ENCODE data around the gene CCDC3.
"Not testable (repeated sequence)": the region's sequence is repeated elsewhere in the genome, so short reads cannot be mapped to it uniquely, and the experiment has no call there.

CCDC3 gene

DNA sequence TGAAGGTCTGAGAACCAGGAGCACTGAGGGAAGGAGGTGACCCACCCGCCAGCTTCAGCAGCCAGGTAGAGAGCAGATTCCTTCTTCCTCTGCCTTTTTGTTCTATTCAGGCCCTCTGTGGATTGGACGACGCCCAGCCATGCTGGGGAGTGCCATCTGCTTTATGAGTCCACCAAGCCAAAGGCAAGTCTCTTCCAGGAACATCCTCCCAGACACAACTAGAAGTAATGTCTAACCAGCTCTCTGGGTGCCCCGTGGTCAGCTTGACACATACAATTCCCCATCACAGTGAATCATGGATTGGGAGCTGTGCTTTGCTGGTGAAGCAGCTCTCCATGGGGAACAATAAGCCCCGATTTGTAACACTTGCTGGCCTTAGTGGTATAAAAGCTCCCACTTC is 125.2 kb downstream of the CCDC3 start:
- DNase-seq, result no peak

DNA sequence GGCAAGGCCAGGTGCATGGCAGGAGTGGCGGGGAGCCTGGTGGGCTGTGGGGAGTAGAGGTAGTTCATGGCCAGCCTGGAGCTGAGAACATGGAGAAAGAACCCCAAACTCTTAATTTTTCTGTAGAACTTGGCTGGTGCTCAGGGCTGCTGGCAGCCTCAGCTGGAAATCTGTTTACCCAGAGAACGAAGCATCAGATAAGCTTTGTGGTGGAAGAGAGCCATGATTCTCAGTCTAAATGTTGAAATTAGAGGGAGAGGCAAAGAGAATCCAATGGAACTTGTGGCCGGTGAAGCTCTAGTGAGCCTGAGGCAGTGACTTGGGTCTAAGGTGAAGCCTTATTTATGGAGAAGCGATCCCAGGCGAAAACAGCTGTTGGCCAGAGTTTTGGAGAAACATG is 126.4 kb downstream of the CCDC3 start:
- DNase-seq, result peak in 2 of 6 experiments; percentile 5 to 6

DNA sequence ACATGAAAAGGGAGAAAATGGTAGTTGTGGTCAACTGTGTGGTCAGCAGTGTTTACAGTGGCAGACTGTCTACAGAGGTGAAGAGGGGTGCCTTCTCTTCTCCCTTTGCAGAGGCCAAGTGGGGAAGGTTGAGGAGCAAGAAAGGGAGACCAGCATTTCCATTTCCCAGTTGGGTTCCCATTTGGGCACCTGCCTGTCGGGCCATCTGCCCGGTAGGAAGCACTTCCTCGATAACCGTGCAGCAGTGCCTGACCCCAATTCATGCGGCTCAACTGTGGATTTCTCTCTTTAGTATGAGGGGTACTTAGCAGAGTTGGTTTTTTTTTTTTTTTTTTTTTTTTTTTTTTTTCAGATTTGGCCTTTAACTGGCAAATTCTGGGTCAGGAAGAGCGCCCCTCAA is 127.0 kb downstream of the CCDC3 start:
- no peak for DNase-seq

DNA sequence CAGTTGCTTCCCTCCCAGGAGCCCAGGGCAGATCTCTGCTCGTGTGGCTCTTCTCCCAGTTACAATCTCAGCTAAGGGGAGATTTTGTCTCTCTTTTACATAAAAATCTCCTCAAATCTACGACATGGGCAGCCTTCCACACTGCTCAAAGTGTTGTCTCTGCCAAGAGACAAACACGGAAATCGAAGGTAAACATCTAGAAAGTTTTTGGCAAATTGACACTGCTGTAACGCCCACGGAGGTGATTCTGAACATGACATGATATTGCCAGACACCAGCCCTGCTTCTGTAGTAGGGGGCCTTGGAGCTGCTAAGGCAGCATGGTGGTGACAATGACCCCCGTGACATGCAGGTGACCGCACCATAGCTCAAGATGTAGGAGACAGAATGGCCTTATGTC is 128.3 kb downstream of the CCDC3 start:
- DNase-seq, result no peak

DNA sequence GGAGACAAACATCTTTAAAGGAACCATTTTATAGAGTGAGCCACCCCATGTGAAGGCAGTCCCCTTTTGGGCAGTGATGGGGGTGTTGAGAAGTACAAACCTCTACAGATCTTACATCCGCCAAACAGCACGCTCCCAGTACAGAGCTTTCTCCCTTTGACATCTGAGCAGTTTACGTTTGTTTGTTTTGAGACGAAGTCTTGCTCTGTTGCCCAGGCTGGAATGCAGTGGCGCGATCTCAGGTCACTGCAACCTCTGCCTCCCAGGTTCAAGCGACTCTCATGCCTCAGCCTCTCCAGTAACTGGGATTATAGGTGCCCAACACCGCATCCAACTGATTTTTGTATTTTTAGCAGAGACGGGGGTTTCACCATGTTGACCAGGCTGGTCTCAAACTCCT is 128.9 kb downstream of the CCDC3 start:
- no peak for DNase-seq

DNA sequence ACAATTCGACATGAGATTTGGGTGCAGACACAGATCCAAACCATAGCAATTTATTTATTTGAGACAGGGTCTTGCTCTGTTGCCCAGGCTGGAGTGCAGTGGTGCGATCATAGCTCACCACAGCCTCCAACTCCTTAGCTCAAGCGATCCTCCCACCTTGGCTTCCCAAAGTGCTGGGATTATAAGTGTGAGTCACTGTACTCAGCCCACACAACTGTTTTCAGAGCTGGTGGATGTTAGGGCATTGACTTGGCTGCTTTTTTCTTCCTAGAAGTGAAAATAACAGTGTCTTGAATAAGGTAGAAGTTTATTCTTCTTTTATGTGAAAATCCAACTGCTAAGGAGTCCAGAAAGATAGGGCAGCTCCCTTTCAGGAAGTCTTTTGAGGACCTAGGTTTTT is 132.1 kb downstream of the CCDC3 start:
- DNase-seq, result no peak

DNA sequence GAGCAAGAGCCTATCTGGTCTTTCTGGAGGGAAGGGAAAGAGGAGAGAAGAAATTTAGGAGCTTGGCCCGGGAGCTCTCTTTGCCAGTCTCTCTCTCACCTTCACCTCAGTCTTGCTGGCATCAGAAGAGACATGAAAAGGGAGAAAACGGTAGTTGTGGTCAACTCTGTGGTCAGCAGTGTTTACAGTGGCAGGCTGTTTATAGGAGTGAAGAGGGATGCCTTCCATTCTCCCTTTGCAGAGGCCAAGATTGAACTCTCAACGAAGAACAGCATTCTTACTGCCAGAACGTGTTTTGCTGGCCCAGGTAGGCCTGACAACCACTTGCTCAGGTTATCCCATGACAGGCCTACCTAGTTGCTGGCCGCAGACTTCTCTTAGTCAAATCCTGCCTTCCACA is 133.3 kb downstream of the CCDC3 start:
- DNase-seq, result no peak

DNA sequence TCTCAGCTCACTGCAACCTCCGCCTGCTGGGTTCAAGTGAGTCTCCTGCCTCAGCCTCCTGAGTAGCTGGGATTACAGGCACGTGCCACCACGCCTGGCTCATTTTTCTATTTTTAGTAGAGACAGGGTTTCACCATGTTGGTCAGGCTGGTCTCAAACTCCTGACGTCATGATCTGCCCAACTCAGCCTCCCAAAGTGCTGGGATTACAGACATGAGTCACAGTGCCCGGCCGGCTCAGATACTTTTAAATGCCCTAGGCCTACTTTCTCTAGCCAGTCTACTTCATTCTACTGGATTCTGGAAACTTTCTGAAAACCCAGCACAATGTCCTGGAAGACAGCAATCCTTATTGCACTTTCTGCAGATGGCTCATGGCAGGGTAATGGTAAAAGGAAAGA is 136.0 kb downstream of the CCDC3 start:
- not testable (repeated sequence) for DNase-seq

DNA sequence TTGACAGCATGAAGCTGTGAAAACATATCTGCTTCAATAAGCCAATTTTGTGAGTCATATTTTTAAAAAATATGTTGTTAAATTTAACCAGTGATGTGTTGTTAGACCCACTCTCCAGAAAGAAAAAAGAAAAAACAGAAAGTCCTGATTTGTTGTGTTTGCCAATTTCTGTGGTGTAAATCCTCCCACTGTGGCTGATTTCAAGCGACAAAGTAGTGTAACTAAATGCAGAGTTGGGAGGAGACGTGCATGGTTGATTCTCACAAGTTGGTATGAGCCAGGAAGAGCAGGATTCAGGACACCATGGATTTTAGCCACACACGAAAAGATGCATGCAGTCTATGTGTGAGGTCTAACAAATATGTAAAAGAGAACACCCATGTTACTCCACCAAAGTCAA is 139.1 kb downstream of the CCDC3 start:
- no peak for DNase-seq

DNA sequence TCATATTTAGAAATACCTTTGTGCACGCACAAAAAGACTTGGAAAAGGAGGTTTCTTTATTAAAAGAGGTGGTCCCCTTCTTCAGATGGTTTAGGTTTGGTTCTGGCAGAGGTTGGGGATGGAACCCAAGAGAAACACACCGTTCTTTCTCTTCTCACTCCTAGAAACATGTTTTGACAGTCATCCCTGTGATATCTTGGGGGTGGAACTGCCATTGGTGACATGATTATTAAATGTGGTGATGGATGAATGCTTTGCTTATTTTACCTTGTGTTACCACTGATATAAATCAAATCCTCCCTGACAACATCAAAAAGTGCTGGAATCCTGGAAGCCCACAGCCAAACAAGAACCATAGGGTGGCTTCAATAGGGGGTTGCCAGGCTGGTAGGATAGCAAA is 146.5 kb downstream of the CCDC3 start:
- DNase-seq, result no peak

DNA sequence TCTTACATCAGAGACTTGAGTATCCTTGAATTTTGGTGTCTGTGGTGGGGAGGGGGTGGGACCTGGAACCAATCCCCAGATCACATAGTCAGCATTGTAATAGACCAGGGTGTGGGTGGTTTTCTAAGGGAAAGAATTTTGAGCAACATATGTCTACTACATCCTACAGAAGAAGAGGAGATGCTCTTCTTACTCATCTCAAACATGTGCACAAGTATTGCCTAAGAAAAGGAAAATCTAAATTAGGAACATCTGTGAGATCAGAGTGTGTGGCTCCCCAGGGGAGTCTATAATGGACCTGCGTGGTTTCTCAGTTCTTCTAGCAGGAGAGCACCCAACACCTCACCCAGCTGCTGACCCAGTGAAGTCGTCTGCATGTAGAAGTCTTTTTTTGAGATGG is 148.8 kb downstream of the CCDC3 start:
- DNase-seq, result no peak

DNA sequence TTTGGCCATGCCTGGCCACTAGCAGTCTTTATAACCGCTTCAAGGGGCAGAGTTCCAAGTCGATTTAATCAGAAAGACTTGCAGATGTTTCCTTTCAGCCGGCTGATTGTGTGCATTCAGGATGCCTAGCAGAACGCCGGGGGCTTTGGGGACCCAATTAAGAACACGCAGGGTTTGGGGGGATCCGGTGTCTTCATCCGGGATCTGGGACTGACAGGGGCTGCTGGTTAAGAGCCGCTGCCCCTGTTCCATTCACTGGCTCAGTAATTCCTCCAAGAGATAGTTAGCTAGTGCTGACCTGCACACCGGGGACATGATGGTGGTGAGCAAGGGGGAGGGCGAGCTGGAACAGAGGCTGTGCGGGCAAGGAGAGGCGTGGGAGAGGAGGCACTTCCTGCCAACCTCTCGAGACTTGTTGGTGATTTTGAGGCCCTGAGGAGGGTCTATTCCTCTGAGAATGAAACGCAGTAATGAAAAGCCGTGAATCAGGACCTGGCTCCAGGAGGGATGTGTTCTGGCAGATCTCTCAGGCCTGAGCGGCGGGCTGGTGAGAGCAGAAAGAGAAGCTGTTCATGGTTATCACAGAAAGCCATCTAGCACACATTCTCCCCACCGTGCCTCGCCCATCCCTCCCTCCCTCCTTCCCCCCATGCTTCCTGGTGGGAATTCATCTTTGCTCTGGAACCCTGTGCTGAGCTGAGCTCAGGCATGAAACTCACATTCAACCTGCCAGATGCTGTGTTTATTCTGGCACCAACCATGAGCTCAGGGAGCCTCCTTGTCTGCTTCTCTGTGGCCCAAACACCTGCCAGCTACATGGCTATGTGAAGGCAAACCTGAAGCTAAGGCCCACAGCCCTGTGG is 152.0 kb downstream of the CCDC3 start:
- no peak for DNase-seq

DNA sequence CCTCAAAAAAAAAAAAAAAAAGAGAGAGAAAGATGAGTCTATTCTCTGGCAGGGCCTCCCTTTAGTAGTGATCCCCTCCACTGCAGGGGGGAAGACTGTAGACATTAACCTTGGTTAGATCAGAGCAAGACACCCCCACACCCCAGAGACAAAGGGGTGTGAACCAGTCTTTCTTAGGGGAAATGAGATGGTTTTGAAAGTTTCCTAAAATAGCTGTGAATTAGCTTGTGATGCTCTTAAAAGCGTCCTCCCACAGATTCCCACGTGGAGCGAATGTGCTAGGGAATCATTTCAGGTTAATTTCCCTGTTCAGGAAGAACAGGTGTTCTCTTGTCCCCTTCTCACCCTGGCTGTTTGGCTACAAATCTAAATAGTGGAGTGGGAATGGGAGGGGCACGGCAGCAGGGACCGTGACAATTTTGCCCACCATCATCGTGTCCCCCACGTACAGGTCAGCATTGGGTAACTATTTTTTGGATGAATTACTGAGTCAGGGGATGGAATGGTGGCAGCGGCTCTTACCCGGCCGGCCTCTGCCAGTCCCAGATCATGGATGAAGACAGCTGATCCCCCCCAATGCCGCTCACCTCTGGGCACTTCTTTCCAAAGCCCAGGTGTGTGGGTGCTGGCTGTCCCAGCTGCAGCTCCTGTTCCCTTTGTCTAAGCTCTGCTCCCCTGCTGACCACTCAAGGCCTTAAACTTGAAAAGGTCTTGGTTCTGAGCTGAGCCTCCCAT is 152.9 kb downstream of the CCDC3 start:
- no peak for DNase-seq

DNA sequence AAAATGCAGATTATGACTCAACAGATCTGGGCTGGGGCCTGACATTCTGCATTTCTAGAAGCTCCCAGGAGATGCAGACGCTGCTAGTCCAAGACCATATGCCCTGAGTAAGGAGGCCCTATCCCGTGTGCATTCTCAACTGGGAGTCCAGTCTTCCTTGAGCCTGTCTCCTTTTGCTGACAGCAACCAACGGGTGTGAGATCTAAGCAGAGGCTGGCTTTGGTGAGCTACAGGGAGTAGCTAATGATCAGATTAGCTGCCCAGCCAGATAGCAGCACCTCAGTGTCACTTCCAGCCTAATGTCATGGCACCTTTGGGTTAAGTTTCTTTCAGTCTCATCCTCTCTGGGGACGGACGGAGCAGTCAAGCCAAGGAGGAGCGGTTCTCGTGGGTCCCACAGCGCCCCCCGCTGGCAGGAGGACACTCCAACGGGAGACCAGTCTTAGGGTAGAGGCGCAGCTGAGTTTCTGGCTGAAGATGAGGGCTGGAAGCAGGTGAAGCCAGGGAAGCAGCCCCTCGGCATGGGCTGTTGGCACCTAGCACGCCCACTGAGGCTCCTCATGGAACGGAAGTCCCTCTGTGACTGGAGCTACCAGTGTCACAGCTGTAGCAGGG is 154.0 kb downstream of the CCDC3 start:
- DNase-seq, result no peak

DNA sequence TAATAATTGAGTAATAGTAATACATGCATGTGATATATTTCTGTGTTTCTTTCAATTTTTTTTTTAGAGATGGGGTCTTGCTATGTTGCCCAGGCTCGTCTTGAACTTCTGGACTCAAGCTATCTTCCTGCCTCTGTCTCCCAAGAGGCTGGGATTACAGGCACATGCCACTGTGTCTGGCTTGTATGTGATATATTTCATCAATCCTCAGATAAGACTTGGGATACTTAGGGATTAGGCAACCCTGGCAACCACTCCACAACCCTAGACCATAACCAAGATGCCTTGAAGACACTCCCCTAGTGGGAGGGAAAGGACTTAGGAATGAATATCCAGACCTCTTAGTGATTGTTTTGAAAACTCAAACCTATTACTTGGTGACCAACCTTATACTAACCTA is 154.8 kb downstream of the CCDC3 start:
- no peak for DNase-seq

Measured in stimulated activated naive CD4-positive, alpha-beta T cell (primary cell).